Transverse colon (tissue), 4 donors: Measurements from ENCODE around the gene RSU1.

Experiments used
- EP300 ChIP-seq: sonication (generic); formaldehyde crosslinking; IDR thresholded peaks from one replicate; pipeline ENCODE4 v1.6.1; 2017; ENCODE audit warnings: antibody characterized with exemption, low read depth
- POLR2A ChIP-seq: fragments of 450-650 bp; IDR thresholded peaks from one replicate; pipeline ENCODE4 v1.6.1; 2016; ENCODE audit warnings: antibody characterized with exemption, mild to moderate bottlenecking, moderate library complexity
- POLR2AphosphoS5 ChIP-seq, 3 donors: sonication (generic); formaldehyde crosslinking; IDR thresholded peaks; one replicate each; pipeline ENCODE4 v1.6.1; 2016; ENCODE audit warnings: antibody characterized with exemption in 3 of 3
- TF ChIP-seq, protein P1 (sequence below), 5 experiments: fragments of 200-600 bp in 3 of 5; fragments of 450-650 bp in 2 of 5; sonication (generic) in 3 of 5; IDR thresholded peaks; 1 replicate in 2 of 5; 2 replicates in 3 of 5; pipeline ENCODE4 v1.5.1; 2016 to 2017; ENCODE audit warnings: antibody characterized with exemption in 5 of 5, inconsistent platforms in 3 of 5, mild to moderate bottlenecking in 2 of 5, moderate library complexity in 1 of 5

DNA sequence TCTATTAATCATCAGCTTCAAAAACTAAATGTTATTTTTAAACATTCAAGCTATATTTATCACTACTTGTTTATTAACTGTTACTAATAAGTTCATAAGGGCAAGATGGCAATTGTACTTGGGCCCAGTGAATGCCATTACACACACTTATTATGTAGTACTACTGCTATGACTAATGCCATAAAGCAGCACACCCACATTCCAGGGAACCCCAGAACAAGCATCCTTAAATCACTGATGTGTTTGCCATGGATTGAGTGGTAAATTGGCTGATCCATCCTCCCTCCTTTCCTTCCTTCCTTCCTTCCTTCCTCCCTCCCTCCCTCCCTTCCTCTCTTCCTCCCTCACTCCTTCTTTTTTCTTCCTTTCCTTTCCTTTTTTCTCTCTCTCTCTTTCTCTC lies 37.4 kb upstream of the RSU1 start:
- TF ChIP-seq POLR2AphosphoS5 (IDR thresholded peaks at IDR 0.05) (no peak), POLR2A (no peak), EP300 (no peak)
- TF ChIP-seq, protein P1, sequence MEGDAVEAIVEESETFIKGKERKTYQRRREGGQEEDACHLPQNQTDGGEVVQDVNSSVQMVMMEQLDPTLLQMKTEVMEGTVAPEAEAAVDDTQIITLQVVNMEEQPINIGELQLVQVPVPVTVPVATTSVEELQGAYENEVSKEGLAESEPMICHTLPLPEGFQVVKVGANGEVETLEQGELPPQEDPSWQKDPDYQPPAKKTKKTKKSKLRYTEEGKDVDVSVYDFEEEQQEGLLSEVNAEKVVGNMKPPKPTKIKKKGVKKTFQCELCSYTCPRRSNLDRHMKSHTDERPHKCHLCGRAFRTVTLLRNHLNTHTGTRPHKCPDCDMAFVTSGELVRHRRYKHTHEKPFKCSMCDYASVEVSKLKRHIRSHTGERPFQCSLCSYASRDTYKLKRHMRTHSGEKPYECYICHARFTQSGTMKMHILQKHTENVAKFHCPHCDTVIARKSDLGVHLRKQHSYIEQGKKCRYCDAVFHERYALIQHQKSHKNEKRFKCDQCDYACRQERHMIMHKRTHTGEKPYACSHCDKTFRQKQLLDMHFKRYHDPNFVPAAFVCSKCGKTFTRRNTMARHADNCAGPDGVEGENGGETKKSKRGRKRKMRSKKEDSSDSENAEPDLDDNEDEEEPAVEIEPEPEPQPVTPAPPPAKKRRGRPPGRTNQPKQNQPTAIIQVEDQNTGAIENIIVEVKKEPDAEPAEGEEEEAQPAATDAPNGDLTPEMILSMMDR (IDR thresholded peaks at IDR 0.05), result no peak
